Spleen (tissue), 11 donors: Measurements from ENCODE around the gene DCP1A. TPM values are rescaled to one million over a fixed set of nuclear protein-coding genes. Genes with fewer than 3 reads are reported as not detected.
"Not testable (repeated sequence)": the region's sequence is repeated elsewhere in the genome, so short reads cannot be mapped to it uniquely, and the experiment has no call there.

Experiments used
- DNase-seq: peaks from one replicate; pipeline ENCODE4 v3.0.0-alpha.2; 2020
- H3K27ac ChIP-seq, 8 donors: fragments of 200-600 bp; sonication (generic) in 7 of 8; 1 replicate in 4 of 8; 2 replicates in 4 of 8; pipeline versions ENCODE4 v1.5.0 to v1.8.0; 2016 to 2021; ENCODE audit warnings: inconsistent platforms in 4 of 8, mild to moderate bottlenecking in 4 of 8, moderate library complexity in 1 of 8
- H3K27me3 ChIP-seq, 7 donors: fragments of 200-600 bp; sonication (generic) in 6 of 7; replicated peaks in 1 of 7; 1 replicate in 4 of 7; 2 replicates in 3 of 7; pipeline versions ENCODE4 v1.5.0 to v1.8.0; 2016 to 2021; ENCODE audit warnings: inconsistent platforms in 3 of 7, mild to moderate bottlenecking in 1 of 7
- H3K36me3 ChIP-seq, 6 donors: fragments of 200-600 bp; sonication (generic) in 5 of 6; 1 replicate in 4 of 6; 2 replicates in 2 of 6; pipeline versions ENCODE4 v1.5.0 to v1.8.0; 2016 to 2021; ENCODE audit warnings: inconsistent platforms in 2 of 6
- H3K4me1 ChIP-seq, 6 donors: fragments of 200-600 bp; sonication (generic) in 5 of 6; 1 replicate in 3 of 6; 2 replicates in 3 of 6; pipeline versions ENCODE4 v1.5.0 to v1.8.0; 2016 to 2021; ENCODE audit warnings: inconsistent platforms in 3 of 6
- H3K4me3 ChIP-seq, 8 donors: fragments of 200-600 bp; sonication (generic) in 7 of 8; 1 replicate in 4 of 8; 2 replicates in 4 of 8; pipeline versions ENCODE4 v1.5.0 to v1.8.0; 2016 to 2021; ENCODE audit warnings: inconsistent platforms in 4 of 8, mild to moderate bottlenecking in 4 of 8, moderate library complexity in 2 of 8
- H3K9me3 ChIP-seq, 8 donors: fragments of 200-600 bp; sonication (generic) in 7 of 8; 1 replicate in 4 of 8; 2 replicates in 4 of 8; pipeline versions ENCODE4 v1.5.0 to v1.8.0; 2016 to 2021; ENCODE audit warnings: inconsistent platforms in 4 of 8
- POLR2A ChIP-seq, 3 donors: fragments of 450-650 bp; IDR thresholded peaks; one replicate each; pipeline ENCODE4 v1.5.1; 2017; ENCODE audit warnings: antibody characterized with exemption in 3 of 3, mild to moderate bottlenecking in 1 of 3
- POLR2AphosphoS5 ChIP-seq, 3 donors: sonication (generic); formaldehyde crosslinking; IDR thresholded peaks; one replicate each; pipeline ENCODE4 v1.5.1; 2017; ENCODE audit warnings: antibody characterized with exemption in 3 of 3
- WGBS, 5 donors: extraction: QIAGEN DNeasy Blood & Tissue Kit in 3 of 5; methylation state at CpG; one replicate each; pipeline versions ENCODE4 v1.1.5 to v1.1.7; 2013 to 2018; 5-methylcytosine and 5-hydroxymethylcytosine counted together
- intact Hi-C: fragments of 100-400 bp; cut with DNase I; formaldehyde crosslinking; loops from one replicate; pipeline ENCODE4 v1.15.0; 2023; ENCODE audit warnings: low total_unique reads
- polyA plus RNA-seq, 3 donors: library from polyadenylated mRNA; stranded (reverse); fragments of 200-250 nt; gene quantifications; one replicate each; pipeline ENCODE4 v1.2.1, GENCODE V29; 2013
- total RNA-seq, 7 donors: library from RNA; depleted of rRNA in 3 of 7; stranded (reverse); fragments of >200 nt in 3 of 7; fragmentation: NEBNext Ultra II Directional in 4 of 7; extraction: Animal tissue kit (Norgen Biotek cat#: 25700) in 4 of 7; gene quantifications; one replicate each; pipeline versions ENCODE4 v1.1.0 to v1.2.1, GENCODE V29; 2016 to 2021
- TF ChIP-seq, protein P1 (sequence below), 11 experiments: fragments of 200-600 bp in 7 of 11; fragments of 450-650 bp in 4 of 11; sonication (generic) in 4 of 11; IDR thresholded peaks in 8 of 11; conservative IDR thresholded peaks in 3 of 11; 1 replicate in 7 of 11; 2 replicates in 4 of 11; pipeline versions ENCODE4 v1.4.0 to v1.8.0; 2016 to 2021; ENCODE audit warnings: antibody characterized with exemption in 11 of 11, inconsistent platforms in 4 of 11, mild to moderate bottlenecking in 1 of 11
- donor health status: healthy with polysubstance abuse.
- donor health status: DM: no; HTN: no; CAD: no; lungs with moderate emphysema.
- donor health status: DM: no; HTN: no; CAD: no.
- donor health status: Bipolar disorder and iron deficiency.
- donor health status: healthy.
- donor health status: DM: no; HTN: no; CAD: no.
- donor health status: DM: yes; HTN: yes; CAD: no.

DCP1A gene
- total and polyA plus RNA-seq, 10 donors = 4.0 to 28.1 (median 23.3) TPM

- Histone ChIP-seq H3K36me3 (peaks cover 0 to 94% (median 45%) of the 10 kb centered on the region in 6 donors), H3K4me3 (no peak overlapping the region), H3K4me1 (peaks cover 0 to 9% (median 0%) of the 10 kb centered on the region in 6 donors), H3K27me3 (no peaks in the 10 kb centered on the region), H3K27ac (no peak overlapping the region), H3K9me3 (no peaks in the 10 kb centered on the region)
- no peak for DNase-seq
- intact Hi-C loops = loop anchor here (5.0 kb wide), 1 partner anchor 408 kb away; no protein-coding TSS in a partner anchor
- TF ChIP-seq, protein P1, sequence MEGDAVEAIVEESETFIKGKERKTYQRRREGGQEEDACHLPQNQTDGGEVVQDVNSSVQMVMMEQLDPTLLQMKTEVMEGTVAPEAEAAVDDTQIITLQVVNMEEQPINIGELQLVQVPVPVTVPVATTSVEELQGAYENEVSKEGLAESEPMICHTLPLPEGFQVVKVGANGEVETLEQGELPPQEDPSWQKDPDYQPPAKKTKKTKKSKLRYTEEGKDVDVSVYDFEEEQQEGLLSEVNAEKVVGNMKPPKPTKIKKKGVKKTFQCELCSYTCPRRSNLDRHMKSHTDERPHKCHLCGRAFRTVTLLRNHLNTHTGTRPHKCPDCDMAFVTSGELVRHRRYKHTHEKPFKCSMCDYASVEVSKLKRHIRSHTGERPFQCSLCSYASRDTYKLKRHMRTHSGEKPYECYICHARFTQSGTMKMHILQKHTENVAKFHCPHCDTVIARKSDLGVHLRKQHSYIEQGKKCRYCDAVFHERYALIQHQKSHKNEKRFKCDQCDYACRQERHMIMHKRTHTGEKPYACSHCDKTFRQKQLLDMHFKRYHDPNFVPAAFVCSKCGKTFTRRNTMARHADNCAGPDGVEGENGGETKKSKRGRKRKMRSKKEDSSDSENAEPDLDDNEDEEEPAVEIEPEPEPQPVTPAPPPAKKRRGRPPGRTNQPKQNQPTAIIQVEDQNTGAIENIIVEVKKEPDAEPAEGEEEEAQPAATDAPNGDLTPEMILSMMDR (IDR thresholded peaks at IDR 0.05 in 8 of 11, conservative IDR thresholded peaks at IDR 0.05 in 3 of 11) = no peak
- no peak for TF ChIP-seq POLR2A (IDR thresholded peaks at IDR 0.05)
- 76 to 89% (median 84%) methylated on average over 3 of the region's 3 CpGs for WGBS, 5 donors
Measured at GRCh38 chr3:53303957-53304356, 43.4 kb downstream of the DCP1A start.

GRCh38 chr3:53303549-53303948 is 43.8 kb downstream of the DCP1A start:
- Histone ChIP-seq H3K36me3 (peaks cover 0 to 94% (median 45%) of the 10 kb centered on the region in 6 donors), H3K4me3 (no peak overlapping the region), H3K27ac (no peak overlapping the region), H3K4me1 (peaks cover 0 to 9% (median 0%) of the 10 kb centered on the region in 6 donors), H3K9me3 (no peaks in the 10 kb centered on the region), H3K27me3 (no peaks in the 10 kb centered on the region)
- no peak for DNase-seq
- TF ChIP-seq POLR2A (IDR thresholded peaks at IDR 0.05) = no peak
- TF ChIP-seq POLR2AphosphoS5 (IDR thresholded peaks at IDR 0.05) = no peak
- 86 to 95% (median 90%) methylated on average over 3 of the region's 3 CpGs for WGBS, 5 donors
- intact Hi-C loops = loop anchor here (5.0 kb wide), 1 partner anchor 409 kb away; no protein-coding TSS in a partner anchor

- no peak for DNase-seq
- Histone ChIP-seq H3K27ac (no peak overlapping the region), H3K4me1 (peaks cover 0 to 9% (median 0%) of the 10 kb centered on the region in 6 donors), H3K4me3 (no peak overlapping the region), H3K27me3 (no peaks in the 10 kb centered on the region), H3K36me3 (peaks cover 0 to 95% (median 54%) of the 10 kb centered on the region in 6 donors), H3K9me3 (no peaks in the 10 kb centered on the region)
- intact Hi-C loops = loop anchor here (5.0 kb wide), 1 partner anchor 411 kb away; no protein-coding TSS in a partner anchor
- TF ChIP-seq POLR2A (IDR thresholded peaks at IDR 0.05) (no peak), POLR2AphosphoS5 (IDR thresholded peaks at IDR 0.05) (no peak)
- TF ChIP-seq, protein P1 (IDR thresholded peaks at IDR 0.05 in 8 of 11, conservative IDR thresholded peaks at IDR 0.05 in 3 of 11) = no peak
- 88 to 97% (median 93%) methylated on average over 3 of the region's 3 CpGs for WGBS, 5 donors
Measured at GRCh38 chr3:53300826-53301225, 46.5 kb downstream of the DCP1A start.

DNA sequence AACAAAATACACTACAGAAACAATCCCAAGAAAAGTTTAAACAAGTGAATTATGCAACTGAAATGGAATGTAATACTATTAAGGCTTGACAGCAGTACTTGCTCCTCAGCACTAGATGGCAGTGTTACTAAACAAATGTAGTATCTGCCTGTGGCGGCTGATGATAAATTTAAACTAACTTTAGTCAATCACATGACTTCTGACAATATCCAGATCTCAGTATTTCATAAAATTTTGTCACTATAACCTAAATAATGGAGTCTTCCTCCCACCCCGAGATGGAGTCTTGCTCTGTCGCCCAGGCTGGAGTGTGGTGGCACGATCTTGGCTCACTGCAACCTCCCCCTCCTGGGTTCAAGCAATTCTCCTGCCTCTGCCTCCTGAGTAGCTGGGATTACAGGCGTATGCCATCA is 47.7 kb downstream of the DCP1A start:
- DNase-seq, H3K4me1 ChIP-seq, H3K4me3 ChIP-seq, H3K27me3 ChIP-seq, H3K9me3 ChIP-seq, H3K27ac ChIP-seq: not testable (repeated sequence)
- TF ChIP-seq, protein P1 (IDR thresholded peaks at IDR 0.05 in 8 of 11, conservative IDR thresholded peaks at IDR 0.05 in 3 of 11) = peak; percentile 73 to 93 (median 87)
- peaks cover 0 to 97% (median 54%) of the 10 kb centered on the region in 6 donors for H3K36me3 ChIP-seq
- 54 to 57% (median 54%) methylated on average over 5 of the region's 5 CpGs for WGBS, 5 donors
- intact Hi-C loops = loop anchor here (5.0 kb wide), 1 partner anchor 413 kb away; no protein-coding TSS in a partner anchor
